ENCODE measurements around the gene ABHD2. TPM values are rescaled to one million over a fixed set of nuclear protein-coding genes. Genes with fewer than 3 reads are reported as not detected.

The ABHD2 gene
- total RNA-seq, 4 donors from 2014 or later, result 37.8 to 81.5 (median 58.3) TPM

GRCh38 chr15:89192766-89193165, 104.5 kb downstream of the ABHD2 start:
- Histone ChIP-seq H3K27me3 (no peaks in the 10 kb centered on the region), H3K36me3 (peaks cover 0 to 61% (median 28%) of the 10 kb centered on the region in 4 donors), H3K27ac (no peak overlapping the region), H3K4me1 (peaks cover 5 to 15% (median 11%) of the 10 kb centered on the region in 4 donors), H3K4me3 (no peak overlapping the region), H3K9me3 (no peaks in the 10 kb centered on the region)
- TF ChIP-seq CTCF (IDR thresholded peaks at IDR 0.05) (no peak), POLR2A (IDR thresholded peaks at IDR 0.05) (no peak), EP300 (IDR thresholded peaks at IDR 0.05; ENCODE audit: low read depth) (no peak), POLR2AphosphoS5 (IDR thresholded peaks at IDR 0.05) (no peak)
- no peak for DNase-seq
- intact Hi-C loops (cut with DNase I; ENCODE audit: low total_unique reads) (no loop called here), in situ Hi-C loops (cut with MboI; ENCODE audit: low pct_ligation_motif_present in 1 of 4, low pct_unique_long_range_greater_than_20kb in 1 of 4, low sequenced_read_pairs in 3 of 4) (loop anchor here in 2 of 4 donors (25.0 kb wide), 2 partner anchors 130 to 280 kb away; partner anchors contain the start of gene MFGE8 (in 1 of the 2))
- WGBS, 2 donors (ENCODE audit: low coverage in 1 of 2), result 84 to 100% methylated on average over 1 to 3 of the region's 3 CpGs

- in situ Hi-C loops (cut with MboI; ENCODE audit: low pct_ligation_motif_present in 1 of 4, low pct_unique_long_range_greater_than_20kb in 1 of 4, low sequenced_read_pairs in 3 of 4) (loop anchor here in 2 of 4 donors (25.0 kb wide), 2 partner anchors 132 to 282 kb away; partner anchors contain the start of gene MFGE8 (in 1 of the 2)), intact Hi-C loops (cut with DNase I; ENCODE audit: low total_unique reads) (no loop called here)
- Histone ChIP-seq H3K36me3 (peaks cover 0 to 43% (median 20%) of the 10 kb centered on the region in 4 donors), H3K4me1 (peaks cover 5 to 15% (median 11%) of the 10 kb centered on the region in 4 donors), H3K27me3 (no peaks in the 10 kb centered on the region), H3K4me3 (no peak overlapping the region), H3K9me3 (no peaks in the 10 kb centered on the region), H3K27ac (no peak overlapping the region)
- DNase-seq, result no peak
- 71 to 93% methylated on average over 2 to 4 of the region's 4 CpGs for WGBS, 2 donors (ENCODE audit: low coverage in 1 of 2)
- TF ChIP-seq POLR2AphosphoS5 (IDR thresholded peaks at IDR 0.05) (no peak), POLR2A (IDR thresholded peaks at IDR 0.05) (no peak), CTCF (IDR thresholded peaks at IDR 0.05) (no peak), EP300 (IDR thresholded peaks at IDR 0.05; ENCODE audit: low read depth) (no peak)
Measured at GRCh38 chr15:89194608-89195007, 106.4 kb downstream of the ABHD2 start.

GRCh38 chr15:89195836-89196235, 107.6 kb downstream of the ABHD2 start:
- peaks cover 0 to 33% (median 13%) of the 10 kb centered on the region in 4 donors for H3K36me3 ChIP-seq
- intact Hi-C loops (cut with DNase I; ENCODE audit: low total_unique reads), result no loop called here
- no peak for TF ChIP-seq EP300 (IDR thresholded peaks at IDR 0.05; ENCODE audit: low read depth)
- no peak for TF ChIP-seq POLR2AphosphoS5 (IDR thresholded peaks at IDR 0.05)
- TF ChIP-seq POLR2A (IDR thresholded peaks at IDR 0.05), result no peak
- no peak for TF ChIP-seq CTCF (IDR thresholded peaks at IDR 0.05)

GRCh38 chr15:89196241-89196640, 108.0 kb downstream of the ABHD2 start:
- Histone ChIP-seq H3K27me3 (no peaks in the 10 kb centered on the region), H3K4me3 (no peak overlapping the region), H3K4me1 (peaks cover 5 to 15% (median 11%) of the 10 kb centered on the region in 4 donors), H3K27ac (peak overlapping the region in 1 of 4 donors; percentile 40), H3K36me3 (peaks cover 0 to 29% (median 11%) of the 10 kb centered on the region in 4 donors), H3K9me3 (no peaks in the 10 kb centered on the region)
- 80 to 89% methylated on average over 1 to 6 of the region's 6 CpGs for WGBS, 2 donors (ENCODE audit: low coverage in 1 of 2)
- TF ChIP-seq POLR2A (IDR thresholded peaks at IDR 0.05), result no peak
- no peak for TF ChIP-seq CTCF (IDR thresholded peaks at IDR 0.05)
- TF ChIP-seq POLR2AphosphoS5 (IDR thresholded peaks at IDR 0.05), result no peak
- in situ Hi-C loops (cut with MboI; ENCODE audit: low pct_ligation_motif_present in 1 of 4, low pct_unique_long_range_greater_than_20kb in 1 of 4, low sequenced_read_pairs in 3 of 4) (loop anchor here in 2 of 4 donors (25.0 kb wide), 2 partner anchors 134 to 284 kb away; partner anchors contain the start of gene MFGE8 (in 1 of the 2)), intact Hi-C loops (cut with DNase I; ENCODE audit: low total_unique reads) (no loop called here)
- DNase-seq, result no peak

More at GRCh38 chr15:89195836-89196235, 107.6 kb downstream of the ABHD2 start:
- H3K27me3 ChIP-seq, result no peaks in the 10 kb centered on the region
- H3K27ac ChIP-seq, result no peak overlapping the region
- in situ Hi-C loops (cut with MboI; ENCODE audit: low pct_ligation_motif_present in 1 of 4, low pct_unique_long_range_greater_than_20kb in 1 of 4, low sequenced_read_pairs in 3 of 4), result loop anchor here in 2 of 4 donors (25.0 kb wide), 2 partner anchors 134 to 284 kb away; partner anchors contain the start of gene MFGE8 (in 1 of the 2)
- no peak for DNase-seq
- WGBS, 2 donors (ENCODE audit: low coverage in 1 of 2), result 93% methylated on average over 2 to 8 of the region's 8 CpGs
- H3K9me3 ChIP-seq, result no peaks in the 10 kb centered on the region
- H3K4me1 ChIP-seq, result peaks cover 5 to 15% (median 11%) of the 10 kb centered on the region in 4 donors
- H3K4me3 ChIP-seq, result no peak overlapping the region
